ENCODE data around the gene MTFR1L.
A peak's percentile ranks its signal among the peaks of the same experiment; 100 is the strongest.

MTFR1L gene

DNA sequence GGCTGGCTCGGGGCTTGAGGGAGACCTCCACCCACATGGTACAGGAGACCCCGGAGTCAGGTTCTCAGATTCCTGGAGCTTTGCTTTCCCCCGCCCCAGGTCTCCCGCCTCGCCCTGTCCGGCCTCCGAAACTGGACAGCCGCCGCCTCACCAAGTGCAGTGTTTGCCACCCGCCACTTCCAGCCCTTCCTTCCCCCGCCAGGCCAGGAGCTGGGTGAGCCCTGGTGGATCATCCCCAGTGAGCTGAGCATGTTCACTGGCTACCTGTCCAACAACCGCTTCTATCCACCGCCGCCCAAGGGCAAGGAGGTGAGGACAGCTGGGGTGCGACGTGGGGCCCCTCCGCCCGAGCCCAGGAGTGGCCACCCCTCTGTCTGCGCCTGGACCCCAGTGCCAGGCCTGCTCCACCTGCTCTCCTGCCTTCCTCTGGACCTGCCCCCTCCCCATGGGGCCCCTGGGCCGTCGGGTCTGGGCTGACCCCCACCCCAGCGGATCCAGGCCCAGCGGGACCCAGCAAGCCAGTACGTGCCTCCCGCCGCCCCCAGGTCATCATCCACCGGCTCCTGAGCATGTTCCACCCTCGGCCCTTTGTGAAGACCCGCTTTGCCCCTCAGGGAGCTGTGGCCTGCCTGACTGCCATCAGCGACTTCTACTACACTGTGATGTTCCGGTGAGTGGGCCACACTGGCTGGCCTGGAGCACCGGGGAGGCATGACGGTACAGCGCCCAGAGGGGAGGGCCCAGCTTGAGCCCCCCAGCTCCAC is 11.1 kb upstream of the MTFR1L start:
- no peak for DNase-seq

DNA sequence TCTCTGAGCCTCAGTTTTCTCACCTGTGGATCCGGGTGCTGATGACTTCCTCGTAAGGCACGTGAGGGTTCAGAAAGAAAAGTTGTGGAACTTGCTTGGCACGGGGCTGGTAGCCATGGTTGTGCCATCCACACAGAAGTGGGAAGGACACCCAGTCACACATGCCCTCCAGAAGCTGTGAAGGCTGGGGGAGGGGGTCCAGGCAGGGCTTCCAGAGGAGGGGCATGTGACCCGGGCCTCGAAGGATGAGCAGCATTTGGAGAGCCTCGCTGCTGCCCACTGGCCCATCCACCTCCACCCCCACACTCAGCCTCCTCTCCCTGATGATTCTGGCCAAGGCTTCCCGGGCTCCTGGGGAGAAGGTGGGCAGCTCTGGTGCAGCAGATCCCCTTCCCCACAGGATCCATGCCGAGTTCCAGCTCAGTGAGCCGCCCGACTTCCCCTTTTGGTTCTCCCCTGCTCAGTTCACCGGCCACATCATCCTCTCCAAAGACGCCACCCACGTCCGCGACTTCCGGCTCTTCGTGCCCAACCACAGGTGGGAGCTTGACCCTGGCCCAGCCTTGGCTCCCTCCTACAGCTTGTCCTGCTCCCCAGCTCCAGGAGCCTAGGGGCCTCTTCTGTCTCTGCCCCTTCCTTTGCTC is 10.3 kb upstream of the MTFR1L start:
- peak; percentile 74 for DNase-seq

DNA sequence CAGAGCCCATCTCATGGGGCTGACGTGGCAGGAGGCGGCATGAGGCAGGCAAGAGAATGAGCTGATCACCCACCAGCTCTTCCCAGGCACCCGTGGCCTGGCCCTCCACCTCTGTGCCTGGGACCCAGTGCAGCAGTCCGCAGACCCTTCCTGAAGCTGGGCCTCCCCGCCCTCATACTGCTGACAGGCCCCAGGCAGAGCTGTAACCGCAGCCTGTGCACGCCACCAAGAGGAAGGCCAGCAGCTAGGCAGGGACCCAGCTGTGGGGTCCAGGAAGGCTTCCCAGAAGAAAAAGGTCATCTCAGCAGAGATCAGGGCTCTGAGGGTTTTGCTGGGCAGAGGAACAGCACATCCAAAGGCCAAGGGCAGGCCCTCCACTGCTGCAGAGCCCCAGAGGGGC is 9.8 kb upstream of the MTFR1L start:
- DNase-seq: no peak

DNA sequence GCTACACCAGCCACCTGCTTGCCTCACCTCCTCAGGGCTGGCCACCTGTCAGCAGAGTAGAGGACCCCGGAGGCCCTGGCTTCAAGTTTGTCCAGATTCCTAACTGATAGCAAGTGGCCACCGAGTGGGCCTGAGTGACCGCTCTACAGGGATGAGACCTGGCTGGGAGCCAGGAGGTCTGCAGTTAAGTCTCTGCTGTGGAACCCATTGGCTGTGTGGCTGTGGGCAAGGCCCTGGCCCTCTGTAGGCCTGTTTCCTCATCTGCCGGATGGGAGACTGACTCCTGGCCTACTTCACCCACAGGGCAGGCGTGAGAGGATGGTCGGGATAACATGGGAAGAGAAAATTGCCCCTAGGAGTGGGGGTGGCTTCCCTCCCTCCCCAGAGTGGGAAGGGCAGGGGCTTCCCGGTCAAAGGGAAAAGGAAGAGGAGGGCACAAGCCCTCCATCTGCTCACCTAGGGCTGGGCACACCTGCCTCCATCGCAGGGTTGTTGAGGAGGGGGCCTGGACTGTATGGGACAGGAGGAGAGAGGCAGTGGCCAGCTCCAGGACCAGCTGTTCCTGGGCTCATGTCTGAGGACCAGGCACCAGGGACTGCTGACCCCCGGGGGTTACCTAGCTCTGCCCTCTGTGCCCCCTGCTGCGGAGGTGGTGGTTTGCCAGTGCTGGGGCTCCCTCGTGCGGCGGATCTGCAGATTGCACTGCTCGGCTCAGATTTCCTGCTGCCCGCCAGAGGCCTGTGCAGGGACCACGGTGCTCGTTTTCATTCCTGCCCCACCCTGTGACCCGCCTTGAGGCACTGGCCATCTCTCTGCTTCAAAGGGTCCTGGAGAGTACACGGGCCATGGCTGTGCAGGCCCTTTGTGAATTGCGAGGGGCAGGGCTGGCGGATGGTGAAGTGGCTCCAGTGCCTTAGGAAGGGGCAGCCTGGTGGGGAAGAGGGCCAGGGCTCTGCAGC is 9.1 kb upstream of the MTFR1L start:
- peak; percentile 44 for DNase-seq

DNA sequence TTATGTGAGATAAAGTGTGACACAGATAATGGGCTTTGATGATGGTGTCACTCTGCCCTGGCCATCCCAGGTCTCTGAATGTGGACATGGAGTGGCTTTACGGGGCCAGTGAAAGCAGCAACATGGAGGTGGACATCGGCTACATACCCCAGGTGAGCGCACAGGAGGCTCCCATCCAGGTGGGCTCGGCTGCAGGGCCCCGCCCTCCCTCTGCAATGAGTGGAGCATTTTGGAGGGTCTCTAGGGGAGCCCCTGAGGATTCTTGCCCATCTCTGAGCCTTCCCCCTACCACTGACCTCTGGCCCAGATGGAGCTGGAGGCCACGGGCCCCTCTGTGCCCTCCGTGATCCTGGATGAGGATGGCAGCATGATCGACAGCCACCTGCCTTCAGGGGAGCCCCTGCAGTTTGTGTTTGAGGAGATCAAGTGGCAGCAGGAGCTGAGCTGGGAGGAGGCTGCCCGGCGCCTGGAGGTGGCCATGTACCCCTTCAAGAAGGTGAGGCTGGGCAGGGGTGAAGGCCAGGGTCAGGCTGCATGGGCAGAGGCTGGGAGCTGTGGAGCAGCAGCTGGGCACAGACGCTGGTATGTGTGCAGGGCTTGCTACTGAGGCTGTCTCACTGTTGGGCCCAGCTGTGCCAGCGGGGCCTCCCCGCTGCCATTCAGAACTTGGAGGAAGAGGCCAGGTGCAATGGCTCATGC is 8.2 kb upstream of the MTFR1L start:
- no peak for DNase-seq

DNA sequence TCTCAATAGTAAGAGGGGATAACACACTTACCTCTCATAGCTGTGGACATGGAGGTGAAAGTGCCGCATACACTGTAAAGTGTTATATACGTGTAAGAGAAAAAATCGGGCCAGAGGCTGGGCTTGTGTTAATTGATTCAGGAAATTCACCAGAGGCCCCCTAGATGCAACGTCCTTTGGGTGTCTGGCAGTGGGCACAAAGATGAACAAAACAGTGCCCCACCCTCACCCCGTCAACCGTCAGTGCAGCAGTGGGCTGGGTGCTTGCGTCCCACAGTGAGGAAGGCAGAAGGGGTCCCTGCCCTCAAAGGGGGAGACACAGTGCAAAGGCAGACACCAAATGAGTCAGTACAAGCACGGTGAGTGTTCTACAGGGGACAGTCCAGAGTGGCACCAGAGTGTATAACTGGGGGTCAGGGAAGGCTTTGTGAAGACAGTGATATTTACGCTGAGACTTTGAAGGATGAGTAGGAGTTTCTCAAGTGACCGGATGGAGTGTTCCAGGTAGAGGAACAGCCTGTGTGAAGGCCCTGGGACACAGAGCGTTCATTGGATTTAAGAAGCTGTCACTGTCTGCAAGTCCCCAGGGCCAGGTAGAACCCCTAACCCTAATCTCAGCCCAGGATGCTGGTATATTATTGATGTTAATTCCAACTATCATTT is 6.6 kb upstream of the MTFR1L start:
- no peak for DNase-seq

DNA sequence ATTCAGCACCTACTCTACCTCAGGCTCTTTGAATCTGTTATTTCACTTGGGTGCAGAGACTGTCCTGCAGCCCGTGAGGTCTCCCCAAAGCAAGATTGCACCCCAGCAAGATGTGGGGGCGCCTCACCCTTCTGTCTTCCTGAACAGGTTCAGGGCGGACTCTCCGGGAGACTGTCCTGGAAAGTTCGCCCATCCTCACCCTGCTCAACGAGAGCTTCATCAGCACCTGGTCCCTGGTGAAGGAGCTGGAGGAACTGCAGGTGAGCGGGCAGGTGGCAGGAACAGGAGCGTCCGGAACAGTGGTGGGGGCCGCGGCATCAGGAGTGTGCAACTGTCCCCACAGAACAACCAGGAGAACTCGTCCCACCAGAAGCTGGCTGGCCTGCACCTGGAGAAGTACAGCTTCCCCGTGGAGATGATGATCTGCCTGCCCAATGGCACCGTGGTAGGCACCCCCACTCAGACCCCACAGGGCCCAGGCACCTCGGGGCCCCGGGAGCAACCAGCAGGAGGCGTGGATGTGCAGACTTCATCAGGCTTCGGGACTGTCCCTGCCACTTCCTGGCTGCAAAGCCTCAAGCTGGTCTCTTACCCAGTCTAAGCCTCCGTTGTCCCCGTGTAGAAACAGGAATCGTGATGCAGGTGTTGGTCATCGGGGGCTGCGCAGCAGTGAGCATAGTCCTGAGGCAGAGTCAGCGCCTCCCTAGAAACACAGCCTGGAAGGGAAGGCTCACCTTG is 5.9 kb upstream of the MTFR1L start:
- no peak for DNase-seq

DNA sequence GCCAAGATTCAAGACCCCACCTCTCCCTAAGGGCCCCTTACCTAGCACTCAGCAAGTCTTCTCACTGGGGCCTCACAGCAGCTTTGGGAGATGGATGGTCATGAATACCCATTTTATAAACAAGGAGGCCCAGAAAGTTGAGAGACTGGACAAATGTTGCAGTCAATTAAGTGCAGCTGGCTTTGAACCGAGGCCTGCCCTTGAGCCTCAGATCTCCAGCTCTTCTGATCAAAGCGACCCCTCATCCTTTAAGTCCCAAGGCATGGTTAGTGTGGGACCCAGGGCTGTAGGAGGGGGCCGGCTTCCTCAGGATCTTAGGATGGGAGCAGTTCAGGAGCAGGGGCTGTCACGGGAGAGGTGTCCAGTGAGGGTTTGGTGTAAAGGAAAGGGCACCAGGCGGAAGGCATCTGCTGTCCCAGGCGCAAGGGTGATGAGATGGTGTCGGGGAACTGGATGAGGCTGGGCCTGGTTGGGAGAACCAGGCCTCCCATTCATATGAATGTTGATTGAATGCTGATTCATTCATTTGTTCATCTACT is 5.1 kb upstream of the MTFR1L start:
- DNase-seq: no peak

DNA sequence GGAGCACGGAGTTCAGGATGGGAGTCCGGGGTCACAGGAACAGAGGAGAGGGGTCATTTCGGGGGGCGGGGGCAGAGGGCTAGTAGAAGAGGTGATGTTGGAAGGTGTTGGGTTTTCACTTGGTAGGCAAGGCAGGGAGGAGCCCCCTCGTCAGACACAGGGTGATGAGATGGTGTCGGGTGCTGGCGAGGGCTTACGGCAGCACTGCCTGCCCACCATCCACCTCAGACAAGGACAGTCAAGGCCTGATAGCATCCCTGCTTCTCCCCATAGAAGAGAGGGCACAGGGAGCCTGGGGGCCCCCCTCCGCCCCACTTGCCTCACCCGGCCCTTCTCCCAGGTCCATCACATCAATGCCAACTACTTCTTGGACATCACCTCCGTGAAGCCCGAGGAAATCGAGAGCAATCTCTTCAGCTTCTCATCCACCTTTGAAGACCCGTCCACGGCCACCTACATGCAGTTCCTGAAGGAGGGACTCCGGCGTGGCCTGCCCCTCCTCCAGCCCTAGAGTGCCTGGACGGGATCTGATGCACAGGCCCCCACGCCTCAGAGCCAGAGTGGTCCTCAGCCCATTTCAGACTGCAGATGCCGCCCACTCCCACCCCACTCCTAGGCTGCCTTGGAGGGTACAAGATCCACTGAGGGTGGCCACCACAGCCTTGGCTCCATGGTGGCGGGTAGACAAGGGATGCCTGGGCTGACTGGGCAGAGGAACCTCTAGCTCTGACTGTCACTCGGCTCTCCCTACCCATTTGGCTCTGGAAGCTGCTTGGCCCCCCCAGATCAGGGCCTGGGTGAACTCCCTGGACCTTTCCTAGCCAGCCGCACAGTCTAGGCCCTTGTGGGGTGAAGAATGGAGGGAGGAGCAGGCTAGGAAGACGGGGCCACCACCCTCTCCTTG is 4.3 kb upstream of the MTFR1L start:
- DNase-seq: no peak

DNA sequence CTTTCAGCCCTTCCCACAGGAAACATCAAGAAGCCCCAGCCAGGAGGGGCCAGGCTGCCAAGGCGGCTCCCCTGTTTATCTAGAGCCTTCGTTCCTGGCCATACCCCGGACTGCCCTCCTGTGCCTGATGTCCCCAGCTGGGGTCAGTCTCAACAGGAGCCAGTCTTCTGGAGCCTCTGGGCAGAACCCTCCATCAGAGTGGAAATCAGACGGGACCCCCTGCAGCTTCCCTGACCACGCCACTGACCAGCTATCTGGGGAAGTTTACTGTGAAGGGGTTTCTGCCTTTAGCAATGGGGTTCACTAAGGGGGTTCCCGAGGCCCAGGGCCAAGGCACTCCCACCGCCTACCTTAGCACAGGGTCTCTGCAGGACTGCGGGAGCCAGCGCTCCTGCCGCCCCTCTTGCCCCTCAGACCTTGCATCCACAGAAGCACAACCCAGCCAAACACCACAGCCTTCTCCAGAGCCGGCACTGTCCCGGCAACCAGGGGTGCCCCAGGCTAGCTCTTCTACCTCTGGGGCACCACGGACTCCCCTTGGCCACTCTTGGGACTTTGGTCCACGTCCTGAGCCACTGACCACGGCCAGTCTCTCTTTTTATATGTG is 3.5 kb upstream of the MTFR1L start:
- no peak for DNase-seq

DNA sequence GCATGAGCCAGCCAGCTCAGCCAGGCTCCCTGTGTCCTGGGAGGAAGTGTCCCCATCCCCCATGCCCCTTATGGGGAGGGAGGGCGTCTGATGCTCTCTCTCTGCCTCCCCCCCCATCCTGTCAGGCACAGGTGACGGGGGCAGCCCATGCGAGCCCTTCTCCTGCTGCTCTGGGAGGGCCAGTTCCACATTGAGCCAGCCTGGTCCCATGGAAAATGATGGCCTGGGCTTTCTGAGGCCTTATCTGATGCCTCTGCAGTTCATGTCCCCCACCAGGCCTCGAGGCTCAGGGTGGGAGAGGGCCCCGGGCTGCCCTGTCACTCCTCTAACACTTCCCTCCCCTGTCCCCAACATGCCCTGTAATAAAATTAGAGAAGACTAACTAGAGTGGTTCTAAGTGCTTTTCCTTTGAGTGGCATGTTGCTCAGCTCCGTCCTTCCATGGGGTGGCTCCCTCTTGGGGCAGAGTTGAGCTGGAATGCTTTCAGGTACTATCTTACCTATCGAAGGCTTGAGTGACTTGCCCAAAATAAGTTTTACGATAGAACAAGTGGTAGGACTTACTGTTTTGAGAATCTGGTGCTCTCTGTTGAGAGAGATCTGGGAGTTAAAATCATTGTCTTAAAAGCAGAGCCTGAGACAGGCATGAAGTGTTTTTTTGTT is 1.8 kb upstream of the MTFR1L start:
- DNase-seq: no peak

DNA sequence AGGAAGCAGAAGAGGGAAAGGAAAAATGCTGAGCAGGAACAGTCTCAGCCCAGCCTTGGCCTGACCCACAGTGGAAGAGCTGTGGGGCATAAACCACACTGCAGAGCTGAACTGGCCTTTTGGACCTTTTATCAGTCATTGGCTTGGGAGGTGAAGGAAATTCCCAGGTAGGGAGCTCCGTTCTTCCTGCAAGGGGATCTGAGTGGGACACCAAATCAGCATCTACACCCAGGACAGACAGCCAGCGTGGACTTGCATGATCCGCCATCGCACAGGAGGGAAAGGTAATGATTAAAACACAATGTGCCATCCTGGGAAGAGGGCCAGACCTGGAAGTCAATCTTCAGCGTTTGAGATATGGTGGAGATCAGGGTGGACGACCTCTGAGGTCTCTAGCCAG is 1.2 kb upstream of the MTFR1L start:
- DNase-seq: no peak

DNA sequence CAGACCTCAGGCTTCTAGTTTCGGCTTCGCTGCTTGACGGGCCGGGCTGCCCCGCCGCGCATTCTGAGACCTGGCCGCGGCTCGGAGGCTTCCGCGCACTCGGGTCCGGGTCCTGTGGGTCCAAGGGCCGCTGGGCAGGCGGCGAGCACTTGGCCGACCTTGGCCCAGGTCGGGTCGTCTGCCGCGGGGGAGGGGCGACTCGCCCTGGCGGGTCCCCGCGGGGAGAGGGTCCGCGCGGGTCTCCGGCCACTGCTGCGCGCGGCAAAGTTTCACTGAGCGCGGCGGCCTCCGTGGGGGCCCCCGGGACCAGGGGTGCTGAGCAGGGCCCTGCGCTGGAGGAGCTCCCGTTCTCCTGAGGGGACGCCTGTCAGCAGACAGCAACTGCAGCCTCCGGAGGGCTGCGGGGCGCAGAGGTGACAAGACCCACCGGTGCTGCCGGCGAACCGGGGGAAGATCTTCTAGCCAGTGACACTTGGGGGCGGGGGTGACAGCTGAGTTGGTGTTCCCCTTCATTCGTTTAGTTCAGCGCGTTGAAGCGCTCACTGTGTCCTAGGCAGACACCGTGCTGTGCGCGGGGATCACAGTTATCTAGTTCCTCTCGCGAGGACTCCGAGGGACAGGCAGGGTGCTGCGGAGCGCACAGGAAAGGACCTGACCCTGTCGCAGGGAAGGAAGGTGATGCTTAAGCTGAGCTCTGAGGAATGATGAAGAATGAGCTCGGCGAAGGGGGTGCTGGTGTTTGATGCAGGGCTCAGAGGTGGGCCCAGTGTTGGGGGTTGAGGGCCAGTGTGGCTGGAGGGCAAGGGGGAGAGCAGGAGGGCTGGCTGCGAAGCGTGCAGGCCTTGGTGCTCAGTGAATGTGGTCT is 725 bp downstream of the MTFR1L start:
- peak; percentile 73 for DNase-seq

DNA sequence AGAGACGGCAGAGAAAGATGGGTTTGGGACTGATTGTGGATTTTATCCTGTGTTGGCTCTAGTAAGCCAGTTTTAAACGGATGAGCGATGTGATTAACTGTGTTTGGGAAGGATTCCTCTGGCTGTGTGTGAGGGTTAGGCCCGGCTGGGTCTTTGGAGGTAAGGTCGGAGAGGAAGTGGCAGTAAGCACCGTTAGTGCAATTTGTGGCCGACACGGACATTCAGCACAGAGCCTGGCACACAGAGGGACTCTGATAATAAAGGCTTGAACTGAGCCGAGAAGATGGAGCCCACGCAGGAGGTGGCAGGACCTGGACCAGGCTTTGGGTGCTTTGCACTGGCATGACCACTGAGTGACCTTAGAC is 1.3 kb downstream of the MTFR1L start:
- no peak for DNase-seq

DNA sequence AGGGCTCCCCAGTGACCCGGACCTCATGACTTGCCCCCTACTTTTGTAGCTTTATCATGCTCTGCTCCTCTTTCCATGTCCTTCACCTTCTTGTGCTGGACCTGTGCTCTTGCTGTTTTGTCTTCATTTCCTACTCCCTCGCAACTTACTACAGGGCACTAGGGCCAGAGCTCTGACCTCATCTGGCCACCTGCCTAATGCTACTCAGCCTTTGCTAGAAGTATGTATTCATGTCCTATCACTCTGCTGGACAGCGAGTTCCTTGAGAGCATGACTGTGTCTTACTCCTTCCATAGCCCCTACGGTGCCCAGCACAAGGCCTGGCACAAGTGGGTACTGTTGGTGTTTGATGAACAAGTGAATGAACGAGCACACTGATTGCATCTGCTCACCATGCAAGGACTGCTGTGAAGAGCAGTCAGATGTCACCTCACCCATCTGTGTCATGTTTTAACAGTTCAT is 1.9 kb downstream of the MTFR1L start:
- no peak for DNase-seq

DNA sequence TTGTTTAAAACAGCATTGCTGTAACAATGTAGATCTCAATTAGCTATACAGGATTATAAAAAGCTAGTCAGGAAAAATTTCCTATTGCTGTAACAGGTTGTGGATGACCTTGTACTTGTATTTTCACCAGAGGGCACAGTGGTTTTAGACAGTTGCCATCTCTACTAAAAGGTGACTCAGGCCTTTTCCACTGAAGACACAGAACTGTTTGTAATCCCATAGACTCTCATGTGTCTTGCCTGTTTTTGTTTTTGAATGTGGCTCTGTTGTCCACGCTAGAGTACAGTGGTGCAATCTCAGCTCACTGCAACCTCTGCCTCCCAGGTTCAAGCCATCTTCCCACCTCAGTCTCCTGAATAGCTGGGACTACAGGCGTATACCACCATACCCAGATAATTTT is 5.9 kb downstream of the MTFR1L start:
- DNase-seq: no peak

DNA sequence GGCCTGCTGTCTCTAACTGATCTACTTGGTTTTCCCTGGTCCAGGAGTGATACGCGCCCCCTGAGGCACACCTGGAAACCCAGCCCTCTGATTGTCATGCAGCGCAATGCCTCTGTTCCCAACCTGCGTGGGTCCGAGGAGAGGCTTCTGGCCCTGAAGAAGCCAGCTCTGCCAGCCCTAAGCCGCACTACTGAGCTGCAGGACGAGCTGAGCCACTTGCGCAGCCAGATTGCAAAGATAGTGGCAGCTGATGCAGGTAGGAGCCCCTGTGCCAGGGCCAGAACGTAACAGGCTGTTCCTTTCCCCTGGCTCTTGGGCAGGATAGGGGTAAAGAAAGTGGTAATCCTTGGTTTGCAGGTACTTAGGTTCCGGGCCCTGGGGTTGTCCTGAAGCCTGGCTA is 6.8 kb downstream of the MTFR1L start:
- no peak for DNase-seq

DNA sequence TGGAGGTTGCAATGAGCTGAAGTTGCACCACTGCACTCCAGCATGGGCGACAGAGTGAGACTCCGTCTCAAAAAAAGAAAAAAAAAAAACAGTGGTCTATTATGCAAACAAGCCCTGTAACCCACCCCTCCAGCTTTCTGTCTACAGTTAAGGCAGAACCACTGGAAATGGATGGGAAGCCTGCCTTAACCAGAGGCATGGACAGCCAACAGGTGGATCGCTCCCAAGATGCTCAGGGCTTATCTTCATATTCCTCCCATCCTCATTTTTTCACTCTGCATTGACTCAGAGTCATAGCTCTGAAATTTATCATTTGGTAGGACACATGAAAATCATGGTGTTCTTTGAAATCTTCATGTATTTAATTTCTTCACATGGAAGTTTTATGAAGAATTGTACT is 8.7 kb downstream of the MTFR1L start:
- no peak for DNase-seq

All from inflammatory macrophage treated with lipopolysaccharide for 4 hours (primary cell).